Measurements from ENCODE around the gene PDE11A. TPM values are rescaled to one million over a fixed set of nuclear protein-coding genes. Genes with fewer than 3 reads are reported as not detected.

PDE11A gene
- total and polyA plus RNA-seq, 4 experiments from 2014 or later, result not detected

DNA sequence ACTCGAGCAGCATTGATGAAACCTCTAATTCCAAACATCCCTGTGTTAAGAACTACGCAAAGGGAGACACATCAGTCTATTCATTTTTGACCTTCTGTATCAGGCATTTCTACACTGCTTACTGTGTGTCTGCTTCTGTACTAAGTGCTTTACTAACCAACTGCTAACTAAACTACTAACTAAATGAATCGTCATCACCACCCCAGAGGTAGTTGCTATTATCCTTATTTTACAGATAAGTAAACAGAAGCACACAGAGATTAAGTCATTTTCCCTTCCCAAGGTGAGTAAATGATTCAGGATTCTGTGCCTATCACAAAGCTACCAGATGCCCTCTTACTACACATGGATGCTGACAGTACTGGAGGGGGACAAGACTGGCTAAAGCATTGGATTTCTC lies 395.9 kb downstream of the PDE11A start:
- no peak for DNase-seq
- Mint-ChIP-seq H3K27me3 (peaks cover 14 to 22% of the 10 kb centered on the region in 2 donors), H3K4me3 (no peak overlapping the region), H3K9me3 (peaks cover 0 to 2% (median 0%) of the 10 kb centered on the region in 8 donors), H3K4me1 (no peaks in the 10 kb centered on the region), H3K27ac (no peak overlapping the region), H3K36me3 (no peaks in the 10 kb centered on the region)
- no peaks in the 10 kb centered on the region for H3K27me3 ChIP-seq (ENCODE audit: insufficient read depth, low read length)
- H3K9me3 ChIP-seq (ENCODE audit: control insufficient read depth in 1 of 2, low read length in 2 of 2), result no peaks in the 10 kb centered on the region
- H3K27ac ChIP-seq (ENCODE audit: low read depth, low read length), result no peak overlapping the region
- intact Hi-C loops (cut with micrococcal nuclease), result no loop called here
- H3K4me3 ChIP-seq (ENCODE audit: low read length in 2 of 2), result no peak overlapping the region
- no peaks in the 10 kb centered on the region for H3K4me1 ChIP-seq (ENCODE audit: insufficient read depth, low read length)
- H3K36me3 ChIP-seq (ENCODE audit: insufficient read depth, low read length), result no peaks in the 10 kb centered on the region
- ChIA-PET POLR2A (ENCODE audit: partially characterized antibody) (no interaction called here), CTCF (ENCODE audit: partially characterized antibody) (no interaction called here)

DNA sequence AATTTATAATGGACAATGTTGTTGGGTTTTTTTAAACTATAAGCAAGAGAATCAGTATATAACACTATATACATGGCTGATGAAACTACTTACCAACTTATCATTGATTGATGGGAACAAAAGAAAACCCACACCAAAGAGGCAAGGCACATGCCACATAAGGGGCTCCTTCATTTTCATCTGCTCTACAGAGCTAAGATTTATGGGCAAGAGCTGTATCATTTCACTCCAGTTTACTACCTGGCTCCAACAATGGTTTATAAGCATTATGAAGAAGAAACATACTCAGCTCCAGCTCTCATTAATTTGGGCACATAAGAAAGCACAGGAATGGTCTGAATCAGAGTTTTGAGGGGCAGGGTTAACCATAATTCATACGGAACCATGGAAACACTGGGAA lies 396.8 kb downstream of the PDE11A start:
- CTCF ChIA-PET (ENCODE audit: partially characterized antibody), result no interaction called here
- H3K36me3 Mint-ChIP-seq, result no peaks in the 10 kb centered on the region
- H3K27ac Mint-ChIP-seq, result no peak overlapping the region
- intact Hi-C loops (cut with micrococcal nuclease), result no loop called here
- no peaks in the 10 kb centered on the region for H3K4me1 ChIP-seq (ENCODE audit: insufficient read depth, low read length)
- H3K27me3 ChIP-seq (ENCODE audit: insufficient read depth, low read length), result no peaks in the 10 kb centered on the region
- H3K36me3 ChIP-seq (ENCODE audit: insufficient read depth, low read length), result no peaks in the 10 kb centered on the region
- DNase-seq, result no peak
- H3K4me3 ChIP-seq (ENCODE audit: low read length in 2 of 2), result no peak overlapping the region
- H3K27me3 Mint-ChIP-seq, result peaks cover 14 to 24% of the 10 kb centered on the region in 2 donors
- no peaks in the 10 kb centered on the region for H3K4me1 Mint-ChIP-seq
- H3K9me3 Mint-ChIP-seq, result peaks cover 0 to 2% (median 0%) of the 10 kb centered on the region in 8 donors
- no peaks in the 10 kb centered on the region for H3K9me3 ChIP-seq (ENCODE audit: control insufficient read depth in 1 of 2, low read length in 2 of 2)
- H3K4me3 Mint-ChIP-seq, result no peak overlapping the region
- no peak overlapping the region for H3K27ac ChIP-seq (ENCODE audit: low read depth, low read length)
- POLR2A ChIA-PET (ENCODE audit: partially characterized antibody), result interaction anchor here (0.6 kb wide), 1 partner anchor 53 kb away, joined by 3 read pairs; no protein-coding TSS in a partner anchor

DNA sequence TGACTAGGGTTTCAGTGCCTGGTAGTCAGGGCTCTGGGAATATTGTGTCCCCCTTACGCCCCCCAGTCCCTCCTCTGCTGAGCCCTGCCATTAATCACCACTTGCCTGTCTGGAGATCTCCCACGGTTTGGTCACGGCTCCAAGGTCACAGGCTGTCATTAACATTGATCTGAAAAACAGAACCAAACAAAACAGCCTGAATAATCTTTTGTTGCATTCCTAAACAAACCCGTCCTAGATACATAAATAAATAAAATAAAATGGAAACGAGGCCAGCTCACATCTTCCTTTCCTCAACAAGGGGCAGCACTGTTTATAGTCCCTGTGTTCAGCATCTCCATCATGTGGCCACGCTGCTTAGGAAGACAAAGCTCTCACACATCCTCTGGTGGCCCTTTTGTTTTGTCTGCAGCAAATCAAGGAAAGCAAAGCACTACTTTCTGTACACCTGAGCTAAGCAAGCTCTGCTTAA lies 397.2 kb downstream of the PDE11A start:
- Histone ChIP-seq H3K4me3 (ENCODE audit: low read length in 2 of 2) (no peak overlapping the region), H3K4me1 (ENCODE audit: insufficient read depth, low read length) (no peaks in the 10 kb centered on the region), H3K27me3 (ENCODE audit: insufficient read depth, low read length) (no peaks in the 10 kb centered on the region), H3K9me3 (ENCODE audit: control insufficient read depth in 1 of 2, low read length in 2 of 2) (no peaks in the 10 kb centered on the region), H3K27ac (ENCODE audit: low read depth, low read length) (no peak overlapping the region), H3K36me3 (ENCODE audit: insufficient read depth, low read length) (no peaks in the 10 kb centered on the region)
- CTCF ChIA-PET (ENCODE audit: partially characterized antibody), result no interaction called here
- peaks cover 0 to 2% (median 0%) of the 10 kb centered on the region in 8 donors for H3K9me3 Mint-ChIP-seq
- H3K4me3 Mint-ChIP-seq, result no peak overlapping the region
- intact Hi-C loops (cut with micrococcal nuclease), result no loop called here
- no peaks in the 10 kb centered on the region for H3K4me1 Mint-ChIP-seq
- H3K27me3 Mint-ChIP-seq, result peaks cover 14 to 24% of the 10 kb centered on the region in 2 donors
- H3K36me3 Mint-ChIP-seq, result no peaks in the 10 kb centered on the region
- no peak for DNase-seq
- no peak overlapping the region for H3K27ac Mint-ChIP-seq
- POLR2A ChIA-PET (ENCODE audit: partially characterized antibody), result no interaction called here

DNA sequence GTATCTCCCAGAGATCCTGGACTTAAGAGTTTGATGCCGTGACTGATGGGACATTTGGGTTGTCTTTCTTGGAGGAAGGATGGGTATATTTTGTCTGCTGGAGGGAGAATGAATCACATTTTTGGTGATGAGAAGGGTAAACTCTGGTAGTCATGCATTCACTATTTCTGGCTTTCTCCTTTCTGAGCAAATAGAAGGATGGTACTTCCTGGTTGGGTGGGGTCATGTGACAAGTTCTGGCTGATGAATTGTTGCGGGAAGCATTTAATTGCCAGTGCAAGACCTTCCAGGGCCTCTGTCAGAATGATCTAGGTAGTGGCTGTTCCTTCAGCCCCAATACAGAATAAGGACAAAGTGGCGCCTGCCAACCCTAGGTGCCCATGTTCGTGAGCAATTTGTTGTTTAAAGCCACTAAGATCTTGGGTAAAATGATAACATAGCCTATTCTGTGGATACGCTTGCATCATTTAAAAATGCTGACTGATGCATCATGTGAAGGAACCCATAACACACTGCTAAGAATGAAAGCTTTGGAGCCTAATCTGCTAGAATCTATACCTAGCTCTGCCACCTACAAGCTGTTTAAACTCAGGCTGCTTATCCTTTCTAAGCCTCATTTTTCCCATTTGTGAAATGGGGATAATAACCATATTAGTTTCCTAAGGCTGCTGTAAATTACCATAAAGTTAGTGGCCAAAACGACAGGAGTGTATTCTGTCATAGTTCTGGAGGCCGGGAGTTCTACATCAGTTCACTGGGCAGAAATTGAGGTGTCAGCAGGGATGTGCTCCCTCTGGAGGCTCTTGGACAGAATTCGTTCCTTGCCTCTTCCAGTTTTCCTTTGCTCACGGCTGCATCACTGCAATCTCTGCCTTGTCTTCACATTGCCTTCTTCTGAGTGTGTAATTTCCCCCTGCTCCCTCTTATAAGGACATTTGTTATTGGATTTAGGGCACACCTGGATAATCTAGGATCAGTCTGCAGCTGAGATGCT lies 398.7 kb downstream of the PDE11A start:
- H3K4me1 Mint-ChIP-seq, result no peaks in the 10 kb centered on the region
- H3K4me1 ChIP-seq (ENCODE audit: insufficient read depth, low read length), result no peaks in the 10 kb centered on the region
- H3K4me3 Mint-ChIP-seq, result no peak overlapping the region
- no peaks in the 10 kb centered on the region for H3K9me3 ChIP-seq (ENCODE audit: control insufficient read depth in 1 of 2, low read length in 2 of 2)
- POLR2A ChIA-PET (ENCODE audit: partially characterized antibody), result no interaction called here
- no peak overlapping the region for H3K4me3 ChIP-seq (ENCODE audit: low read length in 2 of 2)
- no peak overlapping the region for H3K27ac Mint-ChIP-seq
- CTCF ChIA-PET (ENCODE audit: partially characterized antibody), result no interaction called here
- no peaks in the 10 kb centered on the region for H3K36me3 Mint-ChIP-seq
- no peaks in the 10 kb centered on the region for H3K27me3 ChIP-seq (ENCODE audit: insufficient read depth, low read length)
- H3K27ac ChIP-seq (ENCODE audit: low read depth, low read length), result no peak overlapping the region
- H3K36me3 ChIP-seq (ENCODE audit: insufficient read depth, low read length), result no peaks in the 10 kb centered on the region
- H3K9me3 Mint-ChIP-seq, result peaks cover 0 to 2% (median 0%) of the 10 kb centered on the region in 8 donors
- no peak for DNase-seq
- peaks cover 14 to 24% of the 10 kb centered on the region in 2 donors for H3K27me3 Mint-ChIP-seq
- intact Hi-C loops (cut with micrococcal nuclease), result no loop called here

DNA sequence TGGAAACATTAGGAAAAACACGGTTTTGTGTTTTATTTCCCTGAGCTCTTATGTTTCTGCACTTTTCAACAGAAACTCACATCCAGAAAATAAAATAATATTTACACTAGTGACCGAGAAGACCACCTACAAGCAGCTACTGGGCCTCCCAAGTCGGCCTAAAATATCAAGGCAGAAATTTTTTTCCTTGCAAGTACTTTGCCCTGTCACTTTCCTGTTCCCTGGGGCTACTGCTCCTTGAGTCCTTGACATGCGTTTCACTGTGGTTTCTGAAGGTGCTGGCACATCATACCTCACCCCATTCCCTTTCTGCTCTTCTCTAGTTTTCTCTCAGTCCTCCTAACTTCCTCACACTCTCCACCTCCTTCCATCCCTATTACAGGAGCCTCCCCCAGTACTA lies 400.9 kb downstream of the PDE11A start:
- no peak overlapping the region for H3K4me3 Mint-ChIP-seq
- H3K4me1 ChIP-seq (ENCODE audit: insufficient read depth, low read length), result no peaks in the 10 kb centered on the region
- no peaks in the 10 kb centered on the region for H3K4me1 Mint-ChIP-seq
- CTCF ChIA-PET (ENCODE audit: partially characterized antibody), result no interaction called here
- H3K9me3 ChIP-seq (ENCODE audit: control insufficient read depth in 1 of 2, low read length in 2 of 2), result no peaks in the 10 kb centered on the region
- H3K27ac ChIP-seq (ENCODE audit: low read depth, low read length), result no peak overlapping the region
- H3K4me3 ChIP-seq (ENCODE audit: low read length in 2 of 2), result no peak overlapping the region
- peaks cover 8 to 19% of the 10 kb centered on the region in 2 donors for H3K27me3 Mint-ChIP-seq
- peaks cover 0 to 2% (median 0%) of the 10 kb centered on the region in 8 donors for H3K9me3 Mint-ChIP-seq
- no peak overlapping the region for H3K27ac Mint-ChIP-seq
- H3K27me3 ChIP-seq (ENCODE audit: insufficient read depth, low read length), result no peaks in the 10 kb centered on the region
- H3K36me3 ChIP-seq (ENCODE audit: insufficient read depth, low read length), result no peaks in the 10 kb centered on the region
- intact Hi-C loops (cut with micrococcal nuclease), result no loop called here
- no peak for DNase-seq
- POLR2A ChIA-PET (ENCODE audit: partially characterized antibody), result no interaction called here
- H3K36me3 Mint-ChIP-seq, result no peaks in the 10 kb centered on the region

DNA sequence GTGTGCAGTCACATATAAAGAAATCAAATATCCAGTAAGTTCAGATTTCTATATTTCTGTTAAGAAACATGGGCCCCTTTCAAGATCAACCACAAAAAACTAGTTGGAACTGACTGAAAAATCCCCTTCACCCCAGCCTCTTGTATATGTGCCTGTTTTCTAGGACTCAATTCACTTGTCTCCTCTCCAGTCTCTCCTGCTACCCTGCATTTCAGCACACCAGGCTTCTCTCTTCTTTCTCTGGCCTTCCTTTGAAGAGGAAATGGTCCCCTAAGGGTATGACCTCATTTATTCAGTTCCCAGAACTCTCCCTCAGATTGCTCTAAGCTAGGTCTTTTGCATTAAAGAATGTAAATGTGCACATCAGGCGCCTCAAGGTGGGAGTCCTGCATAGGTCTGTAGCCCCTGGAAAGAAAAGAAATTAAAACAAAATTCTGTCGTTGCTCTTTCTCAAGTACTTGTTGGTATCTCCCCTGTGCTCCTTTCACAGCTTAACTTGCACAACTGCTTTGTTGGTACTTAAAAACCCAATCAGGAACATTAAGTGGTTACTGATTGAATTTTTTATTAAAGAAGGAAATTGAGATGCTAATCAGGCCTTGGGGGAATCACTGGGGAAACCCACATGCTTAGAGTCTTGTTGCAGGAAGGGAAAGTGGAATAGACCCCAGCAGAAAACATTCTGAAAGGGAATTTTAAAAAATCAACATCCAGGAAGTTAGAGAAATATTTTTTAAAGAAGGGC lies 401.6 kb downstream of the PDE11A start:
- Histone ChIP-seq H3K27ac (ENCODE audit: low read depth, low read length) (no peak overlapping the region), H3K4me1 (ENCODE audit: insufficient read depth, low read length) (no peaks in the 10 kb centered on the region), H3K36me3 (ENCODE audit: insufficient read depth, low read length) (no peaks in the 10 kb centered on the region), H3K27me3 (ENCODE audit: insufficient read depth, low read length) (no peaks in the 10 kb centered on the region), H3K4me3 (ENCODE audit: low read length in 2 of 2) (no peak overlapping the region), H3K9me3 (ENCODE audit: control insufficient read depth in 1 of 2, low read length in 2 of 2) (no peaks in the 10 kb centered on the region)
- no peaks in the 10 kb centered on the region for H3K4me1 Mint-ChIP-seq
- intact Hi-C loops (cut with micrococcal nuclease), result no loop called here
- POLR2A ChIA-PET (ENCODE audit: partially characterized antibody), result no interaction called here
- no peak overlapping the region for H3K4me3 Mint-ChIP-seq
- H3K27me3 Mint-ChIP-seq, result peaks cover 7 to 15% of the 10 kb centered on the region in 2 donors
- peaks cover 0 to 2% (median 0%) of the 10 kb centered on the region in 8 donors for H3K9me3 Mint-ChIP-seq
- no peaks in the 10 kb centered on the region for H3K36me3 Mint-ChIP-seq
- CTCF ChIA-PET (ENCODE audit: partially characterized antibody), result no interaction called here
- no peak for DNase-seq
- no peak overlapping the region for H3K27ac Mint-ChIP-seq

DNA sequence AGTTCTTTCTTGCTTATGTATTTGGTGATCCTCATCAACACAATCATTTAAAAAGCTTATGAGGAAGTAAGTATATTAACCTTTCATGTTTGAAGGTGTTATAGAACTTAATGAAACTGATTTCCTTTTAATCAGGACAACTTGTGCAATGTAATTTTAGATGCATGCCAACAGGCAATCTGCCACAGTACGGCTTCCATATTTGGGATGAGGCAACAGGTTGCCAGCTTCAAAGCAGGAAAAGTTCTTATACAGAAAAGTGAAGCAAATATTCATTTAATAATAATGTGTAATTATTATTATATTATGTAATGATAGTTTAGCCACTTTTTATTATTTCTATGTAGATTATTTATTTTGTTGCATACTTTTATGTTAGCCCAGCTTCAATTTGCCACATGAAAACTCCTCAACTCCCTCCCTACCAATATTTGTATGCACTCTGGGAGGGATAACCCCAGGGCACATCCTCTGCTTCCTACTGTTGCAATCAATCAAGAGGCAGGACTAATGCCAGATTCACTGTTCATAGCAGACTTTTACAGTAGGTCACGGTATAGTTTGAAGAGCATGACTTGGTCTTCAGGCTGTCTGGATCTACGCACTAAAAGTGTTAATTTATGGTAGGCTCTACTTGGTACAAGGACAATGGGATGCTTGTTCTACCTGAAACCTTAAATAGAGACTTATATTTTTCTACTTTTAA lies 402.8 kb downstream of the PDE11A start:
- DNase-seq, result no peak
- Mint-ChIP-seq H3K27me3 (peaks cover 8 to 10% of the 10 kb centered on the region in 2 donors), H3K27ac (no peak overlapping the region), H3K9me3 (peaks cover 0 to 2% (median 0%) of the 10 kb centered on the region in 8 donors), H3K4me3 (no peak overlapping the region), H3K4me1 (no peaks in the 10 kb centered on the region), H3K36me3 (no peaks in the 10 kb centered on the region)
- Histone ChIP-seq H3K27ac (ENCODE audit: low read depth, low read length) (no peak overlapping the region), H3K9me3 (ENCODE audit: control insufficient read depth in 1 of 2, low read length in 2 of 2) (no peaks in the 10 kb centered on the region), H3K4me3 (ENCODE audit: low read length in 2 of 2) (no peak overlapping the region), H3K36me3 (ENCODE audit: insufficient read depth, low read length) (no peaks in the 10 kb centered on the region), H3K4me1 (ENCODE audit: insufficient read depth, low read length) (no peaks in the 10 kb centered on the region), H3K27me3 (ENCODE audit: insufficient read depth, low read length) (no peaks in the 10 kb centered on the region)
- CTCF ChIA-PET (ENCODE audit: partially characterized antibody), result no interaction called here
- POLR2A ChIA-PET (ENCODE audit: partially characterized antibody), result no interaction called here
- intact Hi-C loops (cut with micrococcal nuclease), result no loop called here
